MM.1S (cell line): ENCODE data around the gene IL1B.

Experiments
- DNase-seq: peaks from one replicate; pipeline ENCODE4 v3.0.0-alpha.2; 2015
- H2AFZ ChIP-seq: fragments of 300-600 bp; sonication (generic); 2 replicates; pipeline ENCODE4 v1.6.0; 2016; ENCODE audit warnings: antibody characterized with exemption, low read length
- H3F3A ChIP-seq: fragments of 300-600 bp; sonication (generic); 2 replicates; pipeline ENCODE4 v1.6.1; 2016; ENCODE audit warnings: mild to moderate bottlenecking, antibody characterized with exemption, low read length, moderate library complexity, mixed read lengths; ENCODE audit not compliant: insufficient read depth
- H3K27ac ChIP-seq: fragments of 300-600 bp; sonication (generic); 2 replicates; pipeline ENCODE4 v1.5.1; 2016; ENCODE audit warnings: mild to moderate bottlenecking, low read length
- H3K27me3 ChIP-seq: fragments of 300-600 bp; sonication (generic); replicated peaks from 2 replicates; pipeline ENCODE4 v1.6.0; 2016; ENCODE audit warnings: low read length; ENCODE audit not compliant: insufficient read depth
- H3K36me3 ChIP-seq: fragments of 300-600 bp; sonication (generic); replicated peaks from 2 replicates; pipeline ENCODE4 v1.6.1; 2016; ENCODE audit warnings: mild to moderate bottlenecking, low read length, mixed read lengths; ENCODE audit not compliant: insufficient read depth
- H3K4me1 ChIP-seq: fragments of 300-600 bp; sonication (generic); 2 replicates; pipeline ENCODE4 v1.6.1; 2016; ENCODE audit warnings: low read length, mixed read lengths
- H3K4me2 ChIP-seq: fragments of 300-600 bp; sonication (generic); 2 replicates; pipeline ENCODE4 v1.6.0; 2016; ENCODE audit warnings: low read depth, low read length
- H3K4me3 ChIP-seq: fragments of 300-600 bp; sonication (generic); 2 replicates; pipeline ENCODE4 v1.5.1; 2016; ENCODE audit warnings: low read length, mixed read lengths
- H3K79me2 ChIP-seq: fragments of 300-600 bp; sonication (generic); 2 replicates; pipeline ENCODE4 v1.6.1; 2016; ENCODE audit warnings: mixed run types, low read length, mixed read lengths
- H3K9ac ChIP-seq: fragments of 300-600 bp; sonication (generic); 2 replicates; pipeline ENCODE4 v1.6.1; 2016; ENCODE audit warnings: low read length, mixed read lengths
- H3K9me2 ChIP-seq: fragments of 300-600 bp; sonication (generic); replicated peaks from 2 replicates; pipeline ENCODE4 v1.6.1; 2016; ENCODE audit warnings: mild to moderate bottlenecking, low read length, mixed read lengths; ENCODE audit not compliant: insufficient read depth
- H3K9me3 ChIP-seq: fragments of 300-600 bp; sonication (generic); replicated peaks from 2 replicates; pipeline ENCODE4 v1.6.1; 2016; ENCODE audit warnings: mild to moderate bottlenecking, low read length, mixed read lengths; ENCODE audit not compliant: insufficient read depth
- H4K20me1 ChIP-seq: fragments of 300-600 bp; sonication (generic); 2 replicates; pipeline ENCODE4 v1.6.1; 2016; ENCODE audit warnings: mild to moderate bottlenecking, low read length, moderate library complexity, mixed read lengths; ENCODE audit not compliant: insufficient read depth
- CTCF ChIP-seq: fragments of 300-600 bp; sonication (generic); IDR thresholded peaks from 2 replicates; pipeline ENCODE4 v1.5.1; 2016; ENCODE audit warnings: antibody characterized with exemption, low read length, mixed read lengths
- EZH2 ChIP-seq: fragments of 300-600 bp; sonication (generic); optimal IDR thresholded peaks from 2 replicates; pipeline ENCODE3; 2017; ENCODE audit warnings: low read depth, mild to moderate bottlenecking, antibody characterized with exemption, low read length, mixed read lengths
- EZH2phosphoT487 ChIP-seq: fragments of 300-600 bp; sonication (generic); IDR thresholded peaks from 2 replicates; pipeline ENCODE4 v1.6.1; 2018; ENCODE audit warnings: antibody characterized with exemption, low read length

IL1B gene

DNA sequence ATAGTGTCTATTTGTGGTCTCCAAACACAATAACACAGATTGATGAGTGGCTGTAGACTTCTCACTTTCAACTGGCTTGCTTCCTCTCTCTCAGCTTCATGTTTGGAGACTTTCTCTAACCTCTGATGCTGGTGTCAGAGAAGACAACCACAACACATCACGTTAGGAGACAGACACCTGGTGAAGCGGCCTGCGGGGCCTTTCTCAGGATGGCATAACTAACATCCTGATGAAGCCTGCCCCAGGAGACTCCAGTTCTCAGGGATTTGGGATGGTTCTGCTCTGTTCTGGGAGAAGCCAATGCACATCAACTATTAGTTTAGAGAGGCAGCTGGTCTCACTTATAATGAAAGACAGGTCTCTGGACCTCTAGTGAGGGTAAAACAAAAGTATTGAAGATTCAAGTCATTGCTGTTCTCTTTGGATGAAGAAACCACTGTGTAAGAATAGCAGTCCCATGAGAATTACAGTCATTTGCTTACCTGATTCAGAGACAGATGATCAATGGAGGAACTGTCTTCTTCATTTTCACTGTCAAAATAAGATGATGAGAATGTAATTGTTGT, 54.3 kb downstream of the IL1B start:
- TF ChIP-seq CTCF (no peak), EZH2phosphoT487 (no peak), EZH2 (no peak)
- Histone ChIP-seq H3K27me3 (no peaks in the 10 kb centered on the region), H3K36me3 (no peaks in the 10 kb centered on the region), H3F3A (no peaks in the 10 kb centered on the region), H3K4me1 (no peaks in the 10 kb centered on the region), H3K9me2 (no peaks in the 10 kb centered on the region), H3K4me3 (no peak overlapping the region), H4K20me1 (no peaks in the 10 kb centered on the region), H3K79me2 (no peaks in the 10 kb centered on the region), H2AFZ (no peak overlapping the region), H3K4me2 (no peak overlapping the region), H3K9ac (no peak overlapping the region), H3K27ac (no peak overlapping the region), H3K9me3 (no peaks in the 10 kb centered on the region)
- peak; percentile 27 for DNase-seq
